Dermis blood vessel endothelial cell (primary cell): ENCODE data around the gene CAP2. TPM values are rescaled to one million over a fixed set of nuclear protein-coding genes. Genes with fewer than 3 reads are reported as not detected.
"Not testable (repeated sequence)": the region's sequence is repeated elsewhere in the genome, so short reads cannot be mapped to it uniquely, and the experiment has no call there.

ENCODE experiments used
- DNase-seq: peaks from one replicate; pipeline ENCODE4 v3.0.0; 2010
- total RNA-seq: library from RNA; depleted of rRNA; stranded (reverse); fragments of >200 nt; gene quantifications from 2 replicates; pipeline ENCODE4 v1.2.3, GENCODE V29; 2014

Gene CAP2
- total RNA-seq, 1 donor from 2014 or later = 2.6 TPM

DNA sequence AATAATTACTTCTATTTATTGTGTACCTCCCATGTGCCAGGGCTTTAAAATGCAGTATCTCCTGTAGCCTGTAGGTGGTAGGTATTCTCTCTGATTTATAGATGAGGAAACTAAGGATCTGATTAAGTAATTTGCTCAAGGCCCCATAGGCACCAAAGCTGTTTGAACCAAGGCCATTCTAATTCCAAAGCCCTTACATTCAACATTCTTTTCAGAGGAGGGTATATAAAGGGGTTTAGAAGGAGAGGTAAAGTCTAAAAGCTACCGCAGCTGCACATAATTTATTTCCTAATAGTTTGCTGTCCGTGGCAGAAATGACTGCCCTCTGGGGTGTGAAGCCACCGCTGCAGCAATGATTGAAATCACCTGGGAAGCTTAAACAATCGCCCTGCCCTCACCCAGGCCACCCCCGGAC lies 111.7 kb downstream of the CAP2 start:
- peak; percentile 59 for DNase-seq

DNA sequence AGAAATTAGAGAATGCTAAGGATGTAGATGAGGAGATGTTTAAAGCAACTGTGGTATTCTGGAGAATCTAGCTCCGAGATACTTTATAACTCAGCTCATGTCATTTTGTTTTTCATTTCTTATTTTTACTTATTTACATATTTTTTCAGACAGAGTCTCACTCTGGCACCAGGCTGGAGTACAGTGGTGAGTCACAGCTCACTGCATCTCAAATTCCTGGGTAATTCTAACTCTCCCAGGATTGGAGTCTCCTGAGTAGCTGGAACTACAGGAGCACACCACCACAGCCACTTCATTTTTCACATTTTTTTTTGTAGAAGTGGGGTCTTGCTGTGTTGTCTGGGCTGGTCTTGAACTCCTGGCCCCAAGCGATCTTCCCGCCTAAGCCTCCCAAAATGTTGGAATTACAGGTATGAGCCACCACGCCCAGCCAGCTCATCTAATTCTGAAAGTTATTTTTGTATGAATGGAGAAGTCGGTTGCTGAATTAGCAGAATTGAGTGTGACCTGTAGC lies 112.4 kb downstream of the CAP2 start:
- peak; percentile 36 for DNase-seq

DNA sequence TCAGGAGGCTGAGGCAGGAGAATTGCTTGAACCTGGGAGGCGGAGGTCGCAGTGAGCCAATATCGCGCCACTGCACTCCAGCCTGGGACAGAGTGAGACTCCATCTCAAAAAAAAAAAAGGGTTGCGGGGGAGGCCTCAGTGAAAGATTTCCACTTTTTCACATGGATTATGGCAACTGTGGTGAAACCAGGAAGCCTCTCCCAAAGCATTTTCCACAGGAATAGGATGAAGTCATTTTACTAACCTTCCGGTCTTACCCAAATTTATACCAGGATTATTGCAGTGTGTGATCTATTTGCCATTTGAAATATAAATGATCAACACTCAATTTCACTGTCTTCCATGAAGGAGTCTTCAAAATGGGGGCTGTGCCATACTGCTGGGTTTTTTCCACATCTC lies 113.1 kb downstream of the CAP2 start:
- DNase-seq = peak; percentile 68

DNA sequence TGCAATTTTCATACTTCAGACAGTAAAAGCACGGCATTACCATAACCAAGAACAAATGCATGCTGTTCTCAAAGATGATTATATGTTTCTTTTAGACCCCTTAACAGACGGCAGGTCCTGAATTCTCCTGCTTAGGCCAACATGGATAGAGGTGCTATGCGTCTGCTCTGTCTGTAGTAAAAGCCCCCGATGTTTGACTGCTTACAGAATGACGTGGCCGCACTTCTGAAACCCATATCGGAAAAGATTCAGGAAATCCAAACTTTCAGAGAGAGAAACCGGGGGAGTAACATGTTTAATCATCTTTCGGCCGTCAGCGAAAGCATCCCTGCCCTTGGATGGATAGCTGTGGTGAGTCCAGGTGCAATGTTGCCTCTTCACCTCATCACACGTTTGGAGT lies 113.6 kb downstream of the CAP2 start:
- peak; percentile 55 for DNase-seq

DNA sequence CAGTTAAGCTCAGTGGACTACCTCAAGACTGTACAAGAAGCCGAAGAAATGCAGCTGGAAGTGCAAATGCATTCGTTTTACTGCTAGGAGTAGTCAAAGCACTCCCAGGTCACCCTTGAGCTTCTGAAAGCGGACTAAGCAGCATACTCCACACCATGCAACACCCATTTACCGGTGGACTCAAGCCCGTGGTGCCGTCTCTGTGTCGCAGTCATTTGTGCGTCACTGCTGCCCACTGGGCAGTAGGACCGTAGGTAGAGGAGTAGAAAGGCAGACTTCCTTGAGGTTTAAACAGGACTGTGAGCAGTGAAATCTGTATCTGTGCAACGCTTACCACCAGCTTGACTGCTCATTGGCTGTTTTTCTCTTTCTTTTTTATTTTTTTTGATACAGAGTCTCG lies 117.7 kb downstream of the CAP2 start:
- DNase-seq = no peak

DNA sequence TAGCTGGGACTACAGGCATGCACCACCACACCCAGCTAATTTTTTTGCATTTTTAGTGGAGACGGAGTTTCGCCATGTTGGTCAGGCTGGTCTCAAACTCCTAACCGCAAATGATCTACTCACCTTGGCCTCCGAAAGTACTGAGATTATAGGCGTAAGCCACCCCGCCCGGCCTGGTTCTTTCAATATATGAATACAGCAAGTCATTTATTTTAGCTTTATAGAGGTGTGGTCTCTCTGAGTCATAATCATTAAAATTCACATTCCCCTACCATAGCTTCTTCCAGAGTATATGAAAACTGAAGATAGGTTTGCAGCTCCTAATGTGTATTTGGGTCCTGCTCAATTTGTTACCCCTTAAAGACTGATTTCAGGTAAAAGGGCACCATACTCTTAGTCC lies 118.2 kb downstream of the CAP2 start:
- DNase-seq = no peak

DNA sequence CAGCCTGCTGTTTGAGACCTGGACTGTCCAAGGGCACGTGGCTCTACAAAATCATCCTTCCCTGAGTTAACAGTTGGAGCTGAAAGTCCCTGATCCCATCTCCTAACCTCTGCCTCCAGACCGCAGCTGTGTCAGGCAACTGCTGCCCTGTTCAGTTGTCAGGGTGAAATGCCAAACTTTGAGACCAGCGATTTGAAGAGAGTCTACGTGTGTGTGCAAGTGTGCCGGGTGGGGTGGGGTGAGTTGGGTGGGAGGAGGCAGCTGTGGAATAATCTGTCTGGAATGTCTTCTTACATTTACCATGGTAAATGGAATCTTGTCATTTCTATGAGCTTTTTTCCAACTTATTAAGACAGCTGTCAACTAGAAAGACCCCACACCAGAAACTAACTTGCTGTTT lies 125.7 kb downstream of the CAP2 start:
- DNase-seq = no peak

DNA sequence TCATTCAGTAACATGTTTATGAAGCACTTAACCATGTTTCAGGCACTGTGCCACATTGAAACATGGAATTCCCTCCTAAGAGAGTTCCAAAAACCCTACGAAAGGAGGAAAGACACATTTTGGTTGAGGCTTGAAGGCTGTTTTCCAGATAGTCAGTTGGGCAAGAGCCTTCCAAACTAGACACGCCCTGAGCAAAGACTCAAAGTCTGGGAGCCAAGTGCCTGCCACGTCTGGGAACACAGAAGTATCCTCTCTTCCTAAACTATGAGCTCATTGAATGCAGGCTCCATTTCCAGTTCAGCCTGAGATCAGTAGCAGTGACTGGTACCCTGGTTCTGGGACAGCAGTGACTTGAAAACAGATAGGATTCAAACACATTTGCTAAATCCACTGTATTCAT lies 132.2 kb downstream of the CAP2 start:
- no peak for DNase-seq

DNA sequence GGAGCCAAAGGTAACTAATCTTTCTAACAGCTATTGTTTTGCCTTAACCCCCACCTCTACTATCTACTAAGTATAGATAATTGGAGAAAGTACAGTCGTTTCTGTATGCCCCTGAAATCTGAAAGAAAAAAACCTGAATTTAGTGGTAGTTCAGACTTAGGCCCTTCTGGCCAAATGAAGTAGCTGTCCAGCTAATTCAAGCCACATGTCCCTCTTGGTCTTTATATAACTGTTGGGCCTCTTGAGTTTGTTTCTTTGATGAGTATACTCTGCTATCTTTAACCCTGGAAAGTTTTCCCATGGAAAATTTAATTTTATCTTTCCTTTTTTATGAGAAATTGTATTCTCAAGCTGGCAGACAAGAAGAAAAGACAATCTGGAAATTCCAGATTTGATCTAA lies 133.7 kb downstream of the CAP2 start:
- no peak for DNase-seq

DNA sequence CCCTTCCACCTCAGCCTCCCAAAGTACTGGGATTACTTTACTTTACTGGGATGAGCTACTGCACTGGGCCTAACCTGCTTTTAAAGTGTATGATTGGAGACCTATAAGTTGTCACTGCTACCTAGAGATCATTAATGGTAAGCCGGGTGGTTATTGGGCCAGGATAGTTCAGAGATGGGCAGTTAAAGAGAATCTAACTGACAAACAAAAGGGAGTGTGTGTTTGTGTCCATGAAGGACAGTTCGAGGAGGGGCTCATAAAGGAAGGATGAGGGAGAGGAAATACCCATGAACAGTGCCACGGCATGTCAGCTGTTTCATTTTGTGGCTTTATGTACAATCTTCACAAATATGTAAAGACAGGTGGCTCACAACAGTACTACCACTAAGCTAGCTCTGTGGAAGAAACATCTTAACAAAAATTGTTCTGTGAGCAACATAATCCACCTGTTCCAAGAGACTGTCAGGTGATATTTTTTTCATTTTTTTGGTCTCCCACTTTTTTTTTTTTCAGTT lies 137.0 kb downstream of the CAP2 start:
- DNase-seq = no peak

DNA sequence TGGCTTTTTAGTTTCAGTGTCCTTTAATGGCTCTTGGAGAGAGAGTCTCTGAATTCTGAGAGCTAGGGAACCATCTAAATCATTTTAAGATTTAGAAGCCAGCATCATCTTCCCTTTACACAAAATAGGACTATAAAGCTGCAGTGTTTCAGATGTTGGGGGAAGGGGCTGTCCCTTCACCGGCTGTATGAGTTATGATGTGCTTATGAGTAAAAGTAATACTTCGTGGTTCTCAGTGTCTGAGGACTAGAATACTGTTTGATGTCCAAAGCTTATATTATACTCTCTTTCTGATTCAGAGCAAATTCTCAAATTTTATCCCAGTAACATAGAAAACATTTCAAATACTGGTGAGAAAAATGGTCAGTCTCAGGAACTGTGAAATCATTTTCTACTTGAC lies 143.2 kb downstream of the CAP2 start:
- no peak for DNase-seq

DNA sequence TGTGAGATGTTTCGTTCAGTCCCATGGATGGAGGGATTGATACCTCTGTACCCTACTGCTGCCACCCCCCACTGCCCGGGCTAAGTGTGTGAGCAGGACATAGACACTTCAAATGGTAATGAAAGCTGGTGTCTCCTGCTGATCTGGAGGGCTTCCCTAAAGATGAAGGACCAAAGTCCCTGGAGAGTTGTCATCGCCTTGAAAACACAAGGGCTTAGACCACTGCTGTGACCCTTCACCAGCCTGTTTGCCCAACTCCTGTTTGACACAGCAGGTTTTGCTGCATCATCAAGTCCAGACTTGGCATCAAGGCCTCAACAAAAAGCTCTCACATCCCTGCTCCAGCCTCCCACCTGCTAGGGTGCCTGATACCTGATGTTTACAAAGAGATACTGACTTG lies 148.8 kb downstream of the CAP2 start:
- DNase-seq = no peak

DNA sequence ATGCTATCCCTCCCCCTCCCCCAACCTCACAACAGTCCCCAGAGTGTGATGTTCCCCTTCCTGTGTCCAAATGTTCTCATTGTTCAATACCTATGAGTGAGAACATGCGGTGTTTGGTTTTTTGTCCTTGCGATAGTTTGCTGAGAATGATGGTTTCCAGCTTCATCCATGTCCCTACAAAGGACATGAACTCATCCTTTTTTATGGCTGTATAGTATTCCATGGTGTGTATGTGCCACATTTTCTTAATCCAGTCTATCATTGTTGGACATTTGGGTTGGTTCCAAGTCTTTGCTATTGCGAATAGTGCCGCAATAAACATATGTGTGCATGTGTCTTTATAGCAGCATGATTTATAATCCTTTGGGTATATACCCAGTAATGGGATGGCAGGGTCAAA lies 152.3 kb downstream of the CAP2 start:
- not testable (repeated sequence) for DNase-seq

DNA sequence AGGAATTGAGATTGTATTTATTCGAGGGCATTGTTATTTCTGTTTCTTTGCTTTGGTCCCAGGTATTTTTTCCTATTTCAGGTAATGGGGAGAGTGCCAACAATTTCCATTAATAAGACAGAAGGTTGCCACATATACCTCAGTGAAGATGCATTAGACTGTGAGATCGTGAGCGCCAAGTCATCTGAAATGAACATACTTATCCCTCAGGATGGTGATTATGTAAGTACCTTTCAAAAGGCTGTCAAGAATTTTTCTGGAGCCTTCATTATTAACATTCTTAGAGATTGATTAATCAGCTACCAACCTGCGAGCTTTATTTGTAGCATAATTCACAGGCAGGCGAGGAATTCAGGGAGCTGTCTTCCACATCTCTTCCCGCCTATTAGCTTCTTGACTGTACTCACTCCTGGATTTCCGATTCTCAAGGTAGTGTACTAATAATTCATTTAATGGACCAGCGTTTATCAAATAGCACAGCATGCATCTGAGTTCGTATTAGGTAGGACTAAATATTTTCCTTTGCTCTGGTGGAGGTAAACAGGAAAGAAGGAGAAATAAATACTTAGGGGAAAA lies 158.1 kb downstream of the CAP2 start:
- DNase-seq = no peak

DNA sequence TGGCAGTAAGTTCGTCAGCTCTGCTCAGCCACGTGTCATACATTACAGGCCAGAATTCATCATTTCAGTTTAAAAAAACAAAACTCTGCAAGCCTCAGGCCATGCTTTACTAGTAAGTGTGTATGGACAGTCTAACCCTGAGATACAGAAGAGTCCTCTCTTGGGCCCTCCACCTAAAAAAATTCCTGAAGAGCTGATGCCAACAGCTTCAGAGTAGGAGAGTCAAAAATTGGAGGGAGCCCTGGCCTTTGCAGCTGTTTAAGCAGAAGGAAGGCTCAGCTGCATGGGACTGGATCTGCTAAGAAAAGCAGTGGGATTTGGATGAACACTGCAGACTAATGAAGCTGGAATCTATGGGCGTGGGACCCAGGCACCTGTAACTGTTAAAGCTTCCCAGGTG lies 159.5 kb downstream of the CAP2 start:
- DNase-seq = no peak

DNA sequence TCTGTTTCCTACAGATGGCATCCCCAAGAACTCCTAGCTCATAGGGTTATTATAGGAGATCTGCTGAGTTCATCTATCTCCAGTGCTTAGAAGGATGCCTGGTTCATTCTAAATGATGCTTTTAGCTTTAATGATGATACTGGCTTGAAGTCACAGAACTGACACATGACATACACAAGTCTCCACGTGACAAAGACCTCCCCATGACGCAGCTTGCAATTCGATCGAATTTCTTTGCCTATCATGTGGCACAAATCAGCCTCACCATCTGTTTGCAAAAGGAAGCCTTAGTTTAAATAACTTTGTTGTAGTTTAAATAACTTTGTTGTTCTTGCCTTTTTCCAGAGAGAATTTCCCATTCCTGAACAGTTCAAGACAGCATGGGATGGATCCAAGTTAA lies 162.6 kb downstream of the CAP2 start:
- DNase-seq = no peak

DNA sequence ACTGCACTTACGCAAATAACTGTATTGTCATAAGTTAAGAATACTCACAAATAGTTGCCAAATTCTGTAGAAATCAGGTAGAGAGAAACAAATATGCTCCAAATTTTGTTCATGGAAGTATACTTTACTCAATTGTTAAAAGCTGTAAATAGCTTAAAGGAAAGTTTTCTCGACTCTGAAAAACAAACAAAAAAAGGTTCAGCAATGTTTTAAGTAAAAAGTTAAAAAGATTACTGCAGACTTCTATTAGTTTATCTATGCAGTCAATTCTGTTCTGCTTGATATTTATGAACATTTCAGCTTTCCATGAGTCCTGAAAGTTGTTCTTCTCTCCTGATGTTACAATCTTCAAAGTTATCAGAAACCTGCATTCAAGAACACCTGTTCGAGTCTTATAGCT lies 169.2 kb downstream of the CAP2 start:
- no peak for DNase-seq

DNA sequence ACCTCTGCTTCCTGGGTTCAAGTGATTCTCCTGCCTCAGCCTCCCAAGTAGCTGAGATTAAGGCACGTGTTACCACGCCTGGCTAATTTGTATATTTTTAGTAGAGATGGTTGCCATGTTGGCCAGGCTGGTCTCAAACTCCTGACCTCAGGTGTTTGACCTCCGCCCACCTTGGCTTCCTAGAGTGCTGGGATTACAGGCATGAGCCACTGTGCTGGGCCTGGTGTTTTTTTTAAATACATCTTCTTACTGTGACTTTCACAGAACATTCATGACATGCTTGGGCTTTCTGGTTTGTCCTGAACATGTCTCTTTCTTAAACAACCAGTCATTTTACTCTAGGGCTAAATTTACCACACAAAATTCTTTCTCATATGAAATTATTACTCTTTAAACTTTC lies 172.0 kb downstream of the CAP2 start:
- DNase-seq = no peak

DNA sequence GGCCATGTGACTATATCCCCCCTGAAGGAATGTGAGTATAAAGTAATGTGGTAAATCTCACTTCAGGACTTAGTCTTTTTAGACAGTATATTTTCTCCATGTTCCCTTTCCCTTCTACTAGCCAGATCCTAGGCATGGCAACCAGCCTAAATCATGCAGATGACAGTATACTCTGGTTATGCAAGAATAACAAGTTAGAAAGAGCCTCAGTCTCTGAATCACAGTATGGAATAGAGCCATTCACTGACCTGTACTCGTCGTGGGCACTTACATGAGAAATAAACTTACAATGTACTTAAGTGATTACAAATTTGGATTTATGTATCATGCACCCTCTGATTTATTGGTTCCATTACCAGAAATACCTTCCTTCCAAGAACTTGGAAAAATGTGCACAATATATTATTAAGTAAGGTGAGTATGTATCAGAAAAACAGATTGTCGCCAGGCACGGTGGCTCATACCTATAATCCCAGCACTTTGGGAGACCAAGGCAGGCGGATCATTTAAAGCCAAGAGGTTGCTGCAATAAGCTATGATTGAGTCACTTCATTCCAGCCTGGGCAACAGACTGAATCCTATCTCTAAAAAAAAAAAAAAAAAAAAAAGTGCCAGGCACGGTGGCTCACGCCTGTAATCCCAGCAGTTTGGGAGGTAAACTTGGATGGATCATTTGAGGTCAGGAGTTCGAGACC lies 181.6 kb downstream of the CAP2 start:
- DNase-seq = no peak

DNA sequence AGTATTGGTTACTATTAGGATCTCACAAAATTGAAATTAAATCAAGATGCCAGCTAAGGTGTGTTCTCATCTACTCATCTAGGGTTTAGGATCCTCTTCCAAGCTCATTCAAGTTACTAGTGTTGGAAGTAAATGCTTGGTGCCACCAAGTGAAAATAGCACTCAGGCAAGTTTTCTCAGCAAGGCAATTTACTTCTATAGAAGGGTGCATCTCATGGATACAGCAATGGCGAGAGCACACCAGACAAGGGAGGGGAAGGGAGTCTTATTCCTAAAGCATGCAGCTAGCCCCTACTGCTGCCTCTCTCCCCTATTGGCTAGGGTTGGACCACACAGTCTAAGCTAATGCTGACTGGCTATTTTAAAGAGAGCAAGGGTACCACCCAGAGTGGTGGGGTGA lies 183.7 kb downstream of the CAP2 start:
- no peak for DNase-seq

DNA sequence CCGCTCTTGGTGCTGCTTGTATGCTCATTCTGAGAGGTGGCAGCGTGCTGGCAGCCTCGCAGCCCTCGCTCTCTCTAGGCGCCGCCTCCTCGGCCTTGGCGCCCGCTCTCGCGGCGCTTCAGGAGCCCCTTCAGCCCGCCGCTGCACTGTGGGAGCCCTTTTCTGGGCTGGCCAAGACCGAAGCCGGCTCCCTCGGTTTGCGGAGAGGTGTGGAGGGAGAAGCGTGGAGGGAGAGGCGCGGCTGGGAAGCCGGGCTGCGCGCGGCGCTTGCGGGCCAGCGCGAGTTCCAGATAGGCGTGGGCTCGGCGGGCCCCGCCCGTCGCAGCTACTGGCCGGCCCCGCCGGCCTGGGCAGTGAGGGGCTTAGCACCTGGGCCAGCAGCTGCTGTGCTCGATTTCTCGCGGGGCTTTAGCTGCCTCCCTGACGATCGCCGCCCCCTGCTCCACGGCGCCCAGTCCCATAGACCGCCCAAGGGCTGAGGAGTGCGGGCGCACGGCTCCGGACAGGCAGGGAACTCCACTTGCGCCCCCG lies 187.2 kb downstream of the CAP2 start:
- DNase-seq = peak; percentile 62

DNA sequence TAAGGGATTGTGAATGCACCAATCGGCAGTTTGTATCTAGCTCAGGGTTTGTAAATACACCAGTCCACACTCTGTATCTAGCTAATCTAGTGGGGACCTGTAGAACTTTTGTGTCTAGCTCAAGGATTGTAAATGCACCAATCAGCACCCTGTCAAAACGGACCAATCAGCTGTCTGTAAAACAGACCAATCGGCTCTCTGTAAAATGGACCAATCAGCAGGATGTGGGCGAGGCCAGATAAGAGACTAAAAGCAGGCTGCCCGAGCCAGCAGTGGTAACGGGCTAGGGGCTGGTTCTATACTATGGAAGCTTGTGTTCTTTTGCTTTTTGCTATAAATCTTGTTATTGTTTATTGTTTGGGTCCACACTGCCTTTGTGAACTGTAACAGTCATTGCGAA lies 187.9 kb downstream of the CAP2 start:
- not testable (repeated sequence) for DNase-seq

DNA sequence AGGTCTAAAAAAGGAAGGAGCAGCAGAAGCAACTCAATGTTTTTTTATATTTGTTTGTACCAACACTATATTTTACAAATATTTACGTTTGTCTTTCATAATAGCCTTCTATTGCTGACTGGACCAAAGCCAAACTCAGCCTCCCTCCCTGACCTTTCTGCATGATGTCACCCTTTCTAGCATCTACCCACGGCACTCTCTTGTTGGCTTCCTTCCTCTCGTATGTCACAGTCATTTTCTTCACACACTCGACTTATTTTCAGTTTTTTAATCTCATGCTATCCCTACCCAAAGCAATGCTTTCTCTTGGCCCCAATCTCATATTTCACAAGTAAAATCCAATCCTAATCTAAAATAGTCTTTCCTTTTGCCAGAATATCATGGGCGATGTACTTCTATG lies 190.4 kb downstream of the CAP2 start:
- DNase-seq = peak; percentile 80

DNA sequence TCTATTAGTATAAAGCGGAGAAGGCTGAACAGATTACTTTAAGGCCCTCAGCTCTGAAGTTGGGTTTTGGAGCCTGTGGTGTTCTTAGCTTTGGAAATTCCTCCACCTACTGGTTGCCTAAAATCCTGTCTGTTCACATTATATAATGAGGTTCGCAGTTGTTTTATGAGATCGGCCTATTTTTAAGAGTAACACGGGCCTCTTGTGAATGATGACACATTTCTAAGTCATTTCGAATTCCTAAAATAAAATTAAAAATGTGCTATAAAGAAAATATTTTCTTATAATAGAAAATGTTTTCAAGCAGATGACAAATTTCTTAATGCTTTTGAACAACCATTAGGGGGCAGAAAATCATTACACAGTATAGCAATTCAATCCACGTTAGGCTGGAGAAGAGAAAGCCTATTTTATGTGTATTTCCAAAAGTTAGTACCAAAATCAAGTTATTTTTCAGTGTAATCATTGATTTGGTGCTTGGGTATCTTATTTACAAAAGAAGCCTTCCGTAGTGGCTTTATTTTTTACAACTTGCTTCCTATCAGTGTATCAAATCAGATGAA lies 190.9 kb downstream of the CAP2 start:
- peak; percentile 90 for DNase-seq
